HG03097 (cell line): Measurements from ENCODE around the gene PEAR1.

Experiments
- ATAC-seq: cut with Tn5 transposase; IDR thresholded peaks from one replicate; pipeline ENCODE4 v1.9.1; 2021; ENCODE audit not compliant: unreplicated experiment, low FRiP score

PEAR1 gene

GRCh38 chr1:156935505-156936128 lies 42.1 kb downstream of the PEAR1 start:
- ATAC-seq = no peak

DNA sequence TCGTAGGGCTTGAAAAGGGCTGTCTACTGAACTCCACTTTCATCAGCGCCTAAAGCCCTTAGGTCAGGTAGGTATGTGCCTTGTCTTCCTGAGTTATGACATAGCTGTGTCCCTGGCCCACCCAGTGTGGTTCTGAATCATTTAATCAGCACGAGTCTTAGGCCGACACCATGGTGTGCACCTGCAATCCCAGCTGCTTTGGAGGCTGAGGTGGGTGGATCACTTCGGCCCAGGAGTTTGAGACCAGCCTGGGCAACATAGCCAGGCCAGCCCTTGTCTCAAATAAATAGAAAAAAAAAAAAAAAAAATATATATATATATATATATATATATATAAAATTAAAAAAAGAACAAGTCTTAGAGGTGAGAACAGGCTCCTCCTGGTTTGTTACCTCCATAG lies 42.7 kb downstream of the PEAR1 start:
- ATAC-seq = no peak

GRCh38 chr1:156936721-156937220 lies 43.3 kb downstream of the PEAR1 start:
- no peak for ATAC-seq

DNA sequence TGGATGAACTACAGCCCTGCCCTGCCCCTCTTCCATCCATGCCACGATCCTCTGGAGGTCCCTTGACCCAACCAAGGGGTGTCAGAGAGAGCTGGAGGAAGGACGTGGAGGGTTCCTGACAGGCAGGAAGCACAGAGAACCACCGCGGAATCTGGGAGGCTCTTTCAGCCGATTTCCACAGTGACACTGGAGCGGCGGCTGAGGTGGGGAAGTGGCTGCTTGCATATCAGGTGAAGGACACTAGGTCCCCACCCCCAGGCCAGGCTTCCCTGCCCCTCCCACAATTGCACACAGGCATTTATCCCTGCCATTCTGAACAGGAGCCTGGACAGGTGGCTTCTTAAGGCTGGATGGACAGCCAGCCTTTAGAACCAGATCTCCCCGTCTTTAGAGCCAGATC lies 44.4 kb downstream of the PEAR1 start:
- no peak for ATAC-seq

DNA sequence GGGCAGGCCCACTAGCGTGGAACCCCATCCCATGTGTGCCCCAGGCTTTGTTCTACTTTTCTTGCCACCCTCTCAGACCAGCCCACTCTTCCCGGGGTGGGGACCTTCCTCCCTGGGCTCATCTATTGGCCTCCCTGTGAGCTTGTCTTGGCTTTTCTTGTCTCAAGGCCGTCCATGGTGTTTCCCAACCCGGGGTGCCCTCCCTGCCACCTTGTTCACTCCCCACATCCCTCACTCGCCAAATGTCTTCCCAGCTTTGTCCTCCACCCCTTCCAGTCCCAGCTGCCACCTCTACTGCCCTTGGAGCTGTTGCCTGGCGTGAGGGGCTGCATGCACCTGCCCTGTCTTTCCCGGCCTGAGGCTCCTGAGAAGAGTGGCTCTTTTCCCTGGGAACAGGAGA lies 45.3 kb downstream of the PEAR1 start:
- no peak for ATAC-seq

- no peak for ATAC-seq
These were observed 46.3 kb downstream of the PEAR1 start for GRCh38 chr1:156939786-156940334.

GRCh38 chr1:156941675-156942074 lies 48.2 kb downstream of the PEAR1 start:
- ATAC-seq = no peak

- no peak for ATAC-seq
These were observed 48.7 kb downstream of the PEAR1 start for GRCh38 chr1:156942176-156942575.

DNA sequence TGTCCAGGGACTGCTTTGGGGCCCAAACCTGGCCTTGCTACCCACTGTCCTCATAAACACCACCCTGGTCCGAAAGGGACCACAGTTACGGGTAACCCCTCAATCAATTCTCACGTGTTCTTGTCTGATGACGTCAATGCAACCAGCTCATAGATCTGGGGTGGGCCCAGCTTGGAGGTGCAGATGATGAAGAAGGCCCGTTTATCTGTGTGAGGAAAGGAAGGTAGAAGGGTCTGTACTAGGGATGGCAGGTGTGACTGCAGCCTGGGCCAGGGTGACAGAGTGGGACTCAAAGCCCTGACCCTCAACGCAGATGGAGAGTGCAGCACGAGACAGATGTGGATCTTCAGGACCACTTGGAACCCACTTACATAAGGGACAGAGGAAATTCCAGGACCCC lies 49.1 kb downstream of the PEAR1 start:
- no peak for ATAC-seq

DNA sequence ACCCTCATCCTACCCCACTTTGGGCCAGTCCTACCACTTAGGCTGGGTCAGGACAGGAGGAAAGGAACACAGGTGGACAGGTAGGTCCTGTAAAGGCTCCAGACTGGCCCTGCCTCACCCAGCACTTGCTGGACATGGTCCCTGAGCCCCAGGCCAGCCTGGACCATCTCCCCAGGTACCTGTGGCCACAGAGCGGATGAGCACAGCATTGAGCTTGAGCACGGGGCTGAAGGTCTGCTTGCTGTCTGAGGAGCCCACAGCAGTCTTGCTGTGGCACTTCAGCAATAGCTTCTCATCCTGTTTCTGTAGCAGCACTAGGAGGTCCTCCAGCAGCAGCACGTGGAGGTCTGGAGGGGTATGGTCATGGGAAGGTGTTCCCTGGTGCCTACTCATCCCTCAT lies 50.2 kb downstream of the PEAR1 start:
- no peak for ATAC-seq

GRCh38 chr1:156944268-156944667 lies 50.8 kb downstream of the PEAR1 start:
- ATAC-seq = no peak

GRCh38 chr1:156944848-156945247 lies 51.3 kb downstream of the PEAR1 start:
- no peak for ATAC-seq

DNA sequence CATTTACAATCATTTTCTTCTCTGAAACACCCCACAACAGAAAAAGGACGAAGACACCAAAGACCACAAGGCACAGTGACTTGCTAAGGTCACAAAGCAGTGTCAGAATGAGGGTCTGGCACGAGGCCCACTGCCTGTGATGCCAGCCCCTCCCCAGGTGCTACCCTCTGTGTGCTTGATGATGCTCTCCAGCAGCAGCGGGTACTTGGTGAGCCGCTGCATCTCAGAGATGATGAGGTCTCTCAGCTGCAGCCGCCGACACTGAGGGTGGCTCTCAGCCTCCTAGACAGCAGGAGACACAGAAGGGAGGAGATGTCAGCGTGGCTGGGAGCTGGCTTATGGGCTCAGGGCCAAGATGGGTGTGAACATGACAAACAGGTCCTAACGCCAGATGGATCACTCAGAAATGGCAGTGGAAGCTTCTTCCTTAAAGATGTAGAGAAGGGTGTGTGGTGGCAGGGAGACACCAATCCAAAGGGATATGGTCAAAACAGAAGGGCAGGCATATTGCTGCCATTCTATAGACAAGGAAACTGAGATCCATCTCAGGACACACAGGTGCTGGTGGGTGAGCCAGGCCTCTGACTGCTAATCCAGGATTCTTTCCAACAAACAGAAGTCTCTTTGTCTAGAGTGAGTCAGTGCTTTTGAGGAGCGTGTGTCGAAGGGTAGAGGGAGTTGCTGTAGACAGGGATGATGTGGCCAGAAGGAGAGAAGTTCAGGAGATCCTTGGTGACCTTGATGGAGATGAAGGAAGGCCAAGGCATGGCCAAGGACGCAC lies 52.6 kb downstream of the PEAR1 start:
- no peak for ATAC-seq

DNA sequence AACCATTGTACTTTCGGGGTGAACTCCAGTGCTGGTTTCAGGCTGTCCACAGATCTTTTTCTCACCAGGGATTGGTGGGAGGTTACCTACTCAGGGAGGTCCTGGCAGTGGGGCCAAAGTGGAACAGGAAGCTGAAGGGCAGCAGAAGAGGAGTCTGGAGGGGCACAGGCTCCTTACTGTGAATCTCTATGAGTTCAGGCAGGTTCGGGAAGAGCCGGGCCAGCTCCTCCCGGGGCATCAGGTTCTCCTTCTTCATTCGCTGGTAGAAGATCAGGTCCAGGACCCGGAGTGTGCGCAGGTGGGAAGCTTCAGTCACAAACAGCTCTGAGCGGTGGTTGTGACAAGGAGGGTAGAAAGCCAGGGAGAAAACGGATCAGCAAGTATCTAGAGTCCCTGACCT lies 53.6 kb downstream of the PEAR1 start:
- ATAC-seq = no peak

GRCh38 chr1:156947818-156948525 lies 54.5 kb downstream of the PEAR1 start:
- ATAC-seq = no peak

DNA sequence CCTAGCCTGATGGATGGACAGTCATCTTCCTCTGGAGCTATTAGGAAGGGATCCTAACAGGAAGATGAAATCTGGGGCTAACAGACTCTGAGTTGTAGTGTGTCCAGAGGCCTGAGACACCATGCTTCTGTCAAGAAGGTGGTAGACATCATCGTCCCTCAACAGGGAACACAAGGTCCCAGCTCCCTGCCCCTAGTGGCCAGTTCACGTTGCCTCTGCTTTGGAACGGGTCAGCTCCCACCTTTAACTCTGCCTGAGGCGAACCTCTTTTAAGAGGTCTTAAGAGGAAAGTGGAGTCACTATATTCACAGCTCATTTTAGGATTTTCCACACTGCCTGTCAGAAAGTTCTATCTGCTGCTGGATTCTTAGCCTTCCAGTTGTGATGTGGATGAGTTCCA lies 55.2 kb downstream of the PEAR1 start:
- ATAC-seq = no peak

- no peak for ATAC-seq
These were observed 55.6 kb downstream of the PEAR1 start for GRCh38 chr1:156949127-156949526.

- no peak for ATAC-seq
These were observed 57.9 kb downstream of the PEAR1 start for GRCh38 chr1:156951371-156951770.

- ATAC-seq = no peak
These were observed 60.1 kb downstream of the PEAR1 start for GRCh38 chr1:156953571-156953970.

DNA sequence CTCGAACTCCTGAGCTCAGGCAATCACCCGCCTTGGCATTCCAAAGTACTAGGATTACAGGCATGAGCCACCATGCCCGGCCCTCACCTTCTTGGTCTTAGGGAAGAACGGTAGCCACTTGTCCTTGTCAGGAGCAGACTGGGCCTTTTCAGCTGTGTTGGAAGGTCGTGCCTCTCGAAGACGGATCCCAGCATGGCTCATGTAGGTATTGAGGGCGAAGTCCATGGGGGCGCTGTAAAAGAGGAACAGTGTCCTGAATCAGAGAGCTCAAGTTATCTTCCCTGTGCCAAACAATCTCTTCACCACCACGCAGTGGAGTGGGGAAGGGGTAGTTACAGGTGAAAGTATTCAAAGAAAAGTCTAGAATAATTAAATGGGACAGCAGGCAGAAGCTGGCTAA lies 62.8 kb downstream of the PEAR1 start:
- ATAC-seq = no peak

DNA sequence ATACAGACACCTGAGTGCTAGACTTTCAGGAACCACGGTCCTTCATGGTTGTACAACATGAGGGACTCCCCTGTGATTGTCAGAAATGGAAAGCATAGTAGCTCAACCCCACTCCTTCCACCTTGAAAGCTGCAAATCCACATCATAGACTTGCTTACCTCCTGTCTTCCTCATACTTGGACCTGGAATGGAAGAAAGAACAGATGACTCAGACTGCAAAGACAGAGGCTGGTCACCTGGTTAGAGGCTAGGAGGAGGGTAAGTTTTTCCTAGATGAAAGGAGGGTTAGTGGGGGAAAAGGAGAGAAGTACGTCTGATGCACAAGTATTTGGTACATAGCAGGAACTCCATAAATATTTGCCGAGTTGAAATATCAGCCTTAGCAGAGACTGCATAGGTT lies 64.1 kb downstream of the PEAR1 start:
- ATAC-seq = no peak
